ENCODE measurements around the gene EIF4EBP3.

EIF4EBP3 gene

GRCh38 chr5:140550147-140551079 is 3.0 kb downstream of the EIF4EBP3 start:
- Mint-ChIP-seq H3K4me1 (peaks cover 61% of the 10 kb centered on the region), H3K36me3 (peaks cover 10% of the 10 kb centered on the region), H3K4me3 (peak overlapping the region; percentile 45)

GRCh38 chr5:140551872-140552271 is 4.4 kb downstream of the EIF4EBP3 start:
- H3K4me3 Mint-ChIP-seq = no peak overlapping the region
- H3K36me3 Mint-ChIP-seq = peaks cover 17% of the 10 kb centered on the region
- H3K4me1 Mint-ChIP-seq = peaks cover 70% of the 10 kb centered on the region
- H3K9me3 Mint-ChIP-seq = no peaks in the 10 kb centered on the region
- no peak overlapping the region for H3K27ac Mint-ChIP-seq
- no peaks in the 10 kb centered on the region for H3K27me3 Mint-ChIP-seq

More at GRCh38 chr5:140550147-140551079, 3.0 kb downstream of the EIF4EBP3 start:
- peak overlapping the region; percentile 84 for H3K27ac Mint-ChIP-seq
- no peaks in the 10 kb centered on the region for H3K27me3 Mint-ChIP-seq
- no peaks in the 10 kb centered on the region for H3K9me3 Mint-ChIP-seq

- Mint-ChIP-seq H3K4me3 (peak overlapping the region; percentile 94), H3K27me3 (no peaks in the 10 kb centered on the region), H3K27ac (peak overlapping the region; percentile 59), H3K9me3 (no peaks in the 10 kb centered on the region), H3K4me1 (peaks cover 66% of the 10 kb centered on the region), H3K36me3 (peaks cover 17% of the 10 kb centered on the region)
Observed at GRCh38 chr5:140553657-140554056, 6.2 kb downstream of the EIF4EBP3 start.

GRCh38 chr5:140554454-140554853 is 7.0 kb downstream of the EIF4EBP3 start:
- H3K4me1 Mint-ChIP-seq = peaks cover 60% of the 10 kb centered on the region
- H3K27ac Mint-ChIP-seq = peak overlapping the region; percentile 88
- H3K36me3 Mint-ChIP-seq = peaks cover 17% of the 10 kb centered on the region
- no peaks in the 10 kb centered on the region for H3K9me3 Mint-ChIP-seq
- peak overlapping the region; percentile 94 for H3K4me3 Mint-ChIP-seq
- no peaks in the 10 kb centered on the region for H3K27me3 Mint-ChIP-seq

- Mint-ChIP-seq H3K9me3 (no peaks in the 10 kb centered on the region), H3K27me3 (no peaks in the 10 kb centered on the region), H3K4me3 (peak overlapping the region; percentile 94), H3K27ac (peak overlapping the region; percentile 93), H3K36me3 (peaks cover 14% of the 10 kb centered on the region), H3K4me1 (peaks cover 55% of the 10 kb centered on the region)
Observed at GRCh38 chr5:140555747-140556312, 8.4 kb downstream of the EIF4EBP3 start.

GRCh38 chr5:140556438-140556837 is 9.0 kb downstream of the EIF4EBP3 start:
- Mint-ChIP-seq H3K27me3 (no peaks in the 10 kb centered on the region), H3K27ac (peak overlapping the region; percentile 93), H3K4me3 (peak overlapping the region; percentile 94), H3K36me3 (peaks cover 11% of the 10 kb centered on the region), H3K9me3 (no peaks in the 10 kb centered on the region), H3K4me1 (peaks cover 57% of the 10 kb centered on the region)

GRCh38 chr5:140557136-140557805 is 9.8 kb downstream of the EIF4EBP3 start, which contains the start of gene SRA1:
Gene SRA1, minus strand, starts transcription at chr5:140557473. Its CDS starts 21 bp downstream, at chr5:140557452.
- Mint-ChIP-seq H3K4me3 (peak within 1 kb of the TSS; percentile 94), H3K36me3 (peaks cover 10% of the 10 kb centered on the region), H3K27ac (peak within 1 kb of the TSS; percentile 94), H3K9me3 (no peaks in the 10 kb centered on the region), H3K4me1 (peaks cover 58% of the 10 kb centered on the region), H3K27me3 (no peaks in the 10 kb centered on the region)

- Mint-ChIP-seq H3K4me1 (peaks cover 59% of the 10 kb centered on the region), H3K4me3 (peak overlapping the region; percentile 94), H3K27me3 (no peaks in the 10 kb centered on the region), H3K27ac (peak overlapping the region; percentile 94), H3K36me3 (peaks cover 9% of the 10 kb centered on the region), H3K9me3 (no peaks in the 10 kb centered on the region)
Observed at GRCh38 chr5:140557965-140558364, 10.5 kb downstream of the EIF4EBP3 start.

GRCh38 chr5:140558542-140558941 is 11.1 kb downstream of the EIF4EBP3 start:
- H3K4me3 Mint-ChIP-seq = no peak overlapping the region
- H3K36me3 Mint-ChIP-seq = peaks cover 7% of the 10 kb centered on the region
- H3K4me1 Mint-ChIP-seq = peaks cover 57% of the 10 kb centered on the region
- no peaks in the 10 kb centered on the region for H3K9me3 Mint-ChIP-seq
- H3K27me3 Mint-ChIP-seq = no peaks in the 10 kb centered on the region
- H3K27ac Mint-ChIP-seq = peak overlapping the region; percentile 94

GRCh38 chr5:140560227-140560626 is 12.8 kb downstream of the EIF4EBP3 start:
- Mint-ChIP-seq H3K27ac (no peak overlapping the region), H3K27me3 (no peaks in the 10 kb centered on the region), H3K9me3 (no peaks in the 10 kb centered on the region), H3K4me3 (no peak overlapping the region), H3K36me3 (peaks cover 7% of the 10 kb centered on the region), H3K4me1 (peaks cover 44% of the 10 kb centered on the region)

- Mint-ChIP-seq H3K27me3 (no peaks in the 10 kb centered on the region), H3K4me3 (no peak overlapping the region), H3K36me3 (peaks cover 4% of the 10 kb centered on the region), H3K27ac (no peak overlapping the region), H3K4me1 (peaks cover 43% of the 10 kb centered on the region), H3K9me3 (no peaks in the 10 kb centered on the region)
Observed at GRCh38 chr5:140561753-140562523, 14.5 kb downstream of the EIF4EBP3 start.

GRCh38 chr5:140563596-140563995 is 16.1 kb downstream of the EIF4EBP3 start:
- H3K27me3 Mint-ChIP-seq = no peaks in the 10 kb centered on the region
- H3K36me3 Mint-ChIP-seq = peaks cover 16% of the 10 kb centered on the region
- H3K4me3 Mint-ChIP-seq = peak overlapping the region; percentile 92
- H3K4me1 Mint-ChIP-seq = peaks cover 54% of the 10 kb centered on the region
- no peaks in the 10 kb centered on the region for H3K9me3 Mint-ChIP-seq
- H3K27ac Mint-ChIP-seq = peak overlapping the region; percentile 80

GRCh38 chr5:140564196-140565023 is 16.9 kb downstream of the EIF4EBP3 start, which contains the start of the genes APBB3 and SLC35A4:
Gene APBB3, minus strand, starts transcription at chr5:140564598. Its CDS starts 353 bp downstream, at chr5:140564245.
Gene SLC35A4, plus strand, starts transcription at chr5:140564828. Its CDS starts 2,342 bp downstream, at chr5:140567170.
- peaks cover 60% of the 10 kb centered on the region for H3K4me1 Mint-ChIP-seq

More at GRCh38 chr5:140564196-140565023, 16.9 kb downstream of the EIF4EBP3 start, which contains the start of the genes APBB3 and SLC35A4:
- Mint-ChIP-seq H3K27ac (peak within 1 kb of the TSS; percentile 98), H3K9me3 (no peaks in the 10 kb centered on the region), H3K4me3 (peak within 1 kb of the TSS; percentile 92), H3K36me3 (peaks cover 18% of the 10 kb centered on the region), H3K27me3 (no peaks in the 10 kb centered on the region)
